EH (cell line): ENCODE results near the gene C2orf81.

Source experiments
- DNase-seq: peaks from one replicate; pipeline ENCODE4 v3.0.0-alpha.2; 2015; ENCODE audit warnings: low read depth

C2orf81 gene

GRCh38 chr2:74390606-74391005, 30.8 kb downstream of the C2orf81 start:
- DNase-seq: no peak

GRCh38 chr2:74387346-74387745, 34.1 kb downstream of the C2orf81 start:
- peak; percentile 58 for DNase-seq

- DNase-seq: no peak
Observed at GRCh38 chr2:74385396-74385795, 36.0 kb downstream of the C2orf81 start.

GRCh38 chr2:74384051-74384450, 37.4 kb downstream of the C2orf81 start:
- peak; percentile 55 for DNase-seq

- DNase-seq: peak; percentile 63
Observed at GRCh38 chr2:74383254-74383653, 38.2 kb downstream of the C2orf81 start.

GRCh38 chr2:74381751-74382150, 39.7 kb downstream of the C2orf81 start:
- no peak for DNase-seq

- peak; percentile 73 for DNase-seq
Observed at GRCh38 chr2:74379851-74380789, 41.3 kb downstream of the C2orf81 start, which contains the start of gene DCTN1. Gene DCTN1 (minus strand): TSS chr2:74380311. CDS start chr2:74380037, 274 bp downstream.

- DNase-seq: no peak
Observed at GRCh38 chr2:74378007-74378406, 43.4 kb downstream of the C2orf81 start.

- DNase-seq: no peak
Observed at GRCh38 chr2:74375838-74376237, 45.6 kb downstream of the C2orf81 start.

- DNase-seq: peak; percentile 79
Observed at GRCh38 chr2:74374509-74375205, 46.8 kb downstream of the C2orf81 start.

- DNase-seq: no peak
Observed at GRCh38 chr2:74373985-74374384, 47.4 kb downstream of the C2orf81 start.

GRCh38 chr2:74373221-74373676, 48.2 kb downstream of the C2orf81 start:
- DNase-seq: no peak

- no peak for DNase-seq
Observed at GRCh38 chr2:74372674-74373073, 48.7 kb downstream of the C2orf81 start.

GRCh38 chr2:74371421-74371820, 50.0 kb downstream of the C2orf81 start:
- DNase-seq: no peak

- DNase-seq: no peak
Observed at GRCh38 chr2:74369976-74370375, 51.4 kb downstream of the C2orf81 start.

- DNase-seq: no peak
Observed at GRCh38 chr2:74368499-74368898, 52.9 kb downstream of the C2orf81 start.

GRCh38 chr2:74367789-74368188, 53.6 kb downstream of the C2orf81 start:
- DNase-seq: no peak

- no peak for DNase-seq
Observed at GRCh38 chr2:74366036-74366435, 55.4 kb downstream of the C2orf81 start.

GRCh38 chr2:74364533-74365505, 56.6 kb downstream of the C2orf81 start:
- no peak for DNase-seq
